Measurements from ENCODE around the gene ACOT6. TPM values are rescaled to one million over a fixed set of nuclear protein-coding genes. Genes with fewer than 3 reads are reported as not detected.
"Not testable (repeated sequence)": the region's sequence is repeated elsewhere in the genome, so short reads cannot be mapped to it uniquely, and the experiment has no call there.

ACOT6 gene
- total RNA-seq, 2 donors from 2014 or later, result not detected

DNA sequence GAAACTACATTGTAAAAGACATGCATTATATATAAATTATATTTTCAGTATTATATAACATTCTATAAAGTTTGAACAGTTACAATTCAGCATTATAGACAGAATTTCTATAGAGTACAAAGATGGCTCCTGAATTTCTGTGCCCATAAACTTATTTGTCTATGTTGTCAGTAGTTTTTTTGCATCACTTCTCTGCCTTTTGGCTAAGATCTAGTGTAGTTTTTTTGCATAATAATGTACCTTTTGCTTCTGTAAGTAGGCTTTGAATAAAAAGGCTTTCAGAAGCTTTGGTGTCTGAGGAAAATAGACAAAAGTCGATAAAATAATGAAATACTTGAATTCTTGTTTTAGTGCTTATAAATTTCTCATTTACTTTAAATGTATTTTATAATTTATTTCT is 43.5 kb downstream of the ACOT6 start:
- peaks cover 7% of the 10 kb centered on the region for H3K36me3 Mint-ChIP-seq (ENCODE audit: low read depth)
- H3K4me1 Mint-ChIP-seq, result no peaks in the 10 kb centered on the region
- H3K9me3 Mint-ChIP-seq, result no peaks in the 10 kb centered on the region
- H3K27ac Mint-ChIP-seq, result no peak overlapping the region
- no peak overlapping the region for H3K4me3 Mint-ChIP-seq
- no peaks in the 10 kb centered on the region for H3K27me3 Mint-ChIP-seq
- ATAC-seq (replicated peaks), result no peak

DNA sequence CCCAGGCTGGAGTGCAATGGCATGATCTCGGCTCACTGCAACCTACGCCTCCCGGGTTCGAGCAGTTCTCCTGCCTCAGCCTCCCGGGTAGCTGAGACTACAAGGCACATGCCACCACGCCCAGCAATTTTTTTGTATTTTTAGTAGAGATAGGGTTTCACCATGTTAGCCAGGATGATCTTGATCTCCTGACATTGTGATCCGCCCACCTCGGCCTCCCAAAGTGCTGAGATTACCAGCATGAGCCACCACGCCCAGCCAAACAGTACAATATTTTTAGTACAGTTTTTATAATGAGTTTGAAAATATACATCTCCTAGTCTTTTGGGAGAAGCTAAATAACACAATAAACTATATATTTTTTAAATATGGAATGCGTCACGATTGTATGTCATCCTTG is 46.9 kb downstream of the ACOT6 start:
- ATAC-seq (replicated peaks); H3K9me3 Mint-ChIP-seq; H3K27me3 Mint-ChIP-seq; H3K4me3 Mint-ChIP-seq; H3K4me1 Mint-ChIP-seq; H3K27ac Mint-ChIP-seq: not testable (repeated sequence)
- peaks cover 14% of the 10 kb centered on the region for H3K36me3 Mint-ChIP-seq (ENCODE audit: low read depth)

DNA sequence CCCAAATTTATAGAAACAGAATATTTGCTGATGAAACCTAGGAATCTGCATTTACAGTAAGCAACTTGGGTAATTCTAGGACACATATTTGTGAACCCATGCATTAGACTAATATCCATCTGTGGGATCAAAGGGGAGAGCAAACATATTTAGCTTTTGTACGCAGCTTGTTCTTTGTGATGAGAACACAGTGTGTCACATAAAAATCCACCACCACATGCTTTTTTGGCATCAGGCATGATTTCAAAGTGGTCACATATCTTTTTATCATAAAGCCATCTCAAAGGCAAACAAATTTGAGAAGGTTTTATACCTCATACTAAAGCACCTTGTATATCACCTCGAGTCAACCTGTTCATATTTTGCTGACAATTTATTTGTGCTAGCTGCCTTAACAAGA is 48.2 kb downstream of the ACOT6 start:
- Mint-ChIP-seq H3K9me3 (no peaks in the 10 kb centered on the region), H3K36me3 (ENCODE audit: low read depth) (peaks cover 14% of the 10 kb centered on the region), H3K27me3 (no peaks in the 10 kb centered on the region), H3K4me3 (no peak overlapping the region), H3K4me1 (no peaks in the 10 kb centered on the region), H3K27ac (no peak overlapping the region)
- ATAC-seq (replicated peaks), result no peak

DNA sequence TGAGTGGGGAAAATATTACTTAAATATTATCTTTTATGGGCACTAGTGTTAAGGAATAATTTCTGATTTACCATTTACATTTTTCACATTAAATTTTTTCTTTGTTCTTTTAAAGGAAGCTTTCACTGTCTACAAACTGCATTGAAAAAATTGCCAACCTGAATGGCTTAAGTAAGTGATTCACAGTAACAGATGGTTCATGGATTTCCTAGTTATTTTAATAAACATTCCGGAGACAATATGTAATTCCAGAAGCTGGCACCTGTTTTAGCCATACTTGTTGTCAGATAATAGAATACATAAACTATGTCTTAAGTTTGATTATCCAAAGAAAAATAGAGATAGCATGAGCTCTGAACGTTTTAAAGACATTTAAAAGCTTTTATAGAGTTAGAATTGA is 49.6 kb downstream of the ACOT6 start:
- peaks cover 14% of the 10 kb centered on the region for H3K36me3 Mint-ChIP-seq (ENCODE audit: low read depth)
- H3K4me3 Mint-ChIP-seq, result no peak overlapping the region
- no peaks in the 10 kb centered on the region for H3K27me3 Mint-ChIP-seq
- H3K4me1 Mint-ChIP-seq, result no peaks in the 10 kb centered on the region
- no peaks in the 10 kb centered on the region for H3K9me3 Mint-ChIP-seq
- ATAC-seq (replicated peaks), result no peak
- no peak overlapping the region for H3K27ac Mint-ChIP-seq

DNA sequence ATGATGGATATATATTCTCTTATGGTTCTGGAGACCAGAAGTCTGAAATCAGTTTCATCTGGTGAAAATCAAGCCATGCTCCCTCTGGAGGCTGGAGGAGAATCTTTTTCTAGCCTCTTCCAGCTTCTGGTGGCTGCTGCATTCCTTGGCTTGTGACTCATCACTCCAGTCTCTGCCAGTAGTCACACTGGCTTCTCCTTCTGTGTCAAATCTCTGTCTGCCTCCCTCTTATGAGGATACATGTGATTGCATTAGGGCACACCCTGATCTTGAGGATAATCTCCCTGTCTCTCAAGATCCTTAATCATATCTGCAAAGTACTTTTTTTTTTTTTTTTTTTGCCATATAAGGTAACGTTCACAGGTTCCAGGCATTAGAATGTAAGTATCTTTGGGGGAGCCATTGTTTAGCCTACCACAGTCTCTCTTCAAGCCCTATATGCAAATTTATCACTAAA is 50.2 kb downstream of the ACOT6 start:
- H3K27me3 Mint-ChIP-seq, result no peaks in the 10 kb centered on the region
- peaks cover 14% of the 10 kb centered on the region for H3K36me3 Mint-ChIP-seq (ENCODE audit: low read depth)
- H3K9me3 Mint-ChIP-seq, result no peaks in the 10 kb centered on the region
- no peak overlapping the region for H3K27ac Mint-ChIP-seq
- H3K4me3 Mint-ChIP-seq, result no peak overlapping the region
- no peak for ATAC-seq (replicated peaks)
- H3K4me1 Mint-ChIP-seq, result no peaks in the 10 kb centered on the region

DNA sequence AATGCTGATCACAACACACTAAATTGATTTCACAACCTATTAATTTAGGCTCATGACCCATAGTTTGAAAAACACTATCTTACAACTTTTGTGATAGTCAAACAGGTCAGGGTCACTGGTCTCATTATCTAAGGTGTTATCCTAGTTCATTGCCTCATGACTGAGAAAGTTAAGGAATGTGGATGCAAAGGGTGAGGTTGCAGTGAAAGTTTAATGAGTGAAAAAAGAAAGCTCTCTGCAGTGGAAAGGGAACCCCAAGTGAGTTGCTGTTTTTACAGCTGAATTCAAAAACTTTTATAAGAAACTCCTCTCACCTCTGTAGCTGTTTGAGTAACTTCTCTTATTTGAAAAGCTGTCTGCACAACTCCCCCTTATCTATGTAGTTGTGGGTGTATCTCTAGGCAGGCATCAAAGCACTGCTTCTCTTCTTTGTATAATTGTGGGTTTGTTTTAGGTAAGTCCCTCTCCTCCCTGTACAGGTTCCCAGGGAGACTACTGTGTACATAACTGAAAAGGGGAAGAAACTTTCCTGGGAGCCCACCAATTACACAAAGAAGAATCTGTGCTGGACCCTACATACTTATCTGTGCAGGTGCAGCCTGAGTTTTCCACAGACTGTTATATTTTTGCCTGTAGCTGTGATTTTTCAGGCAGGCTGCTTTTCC is 51.4 kb downstream of the ACOT6 start:
- peaks cover 6% of the 10 kb centered on the region for H3K36me3 Mint-ChIP-seq (ENCODE audit: low read depth)
- H3K27ac Mint-ChIP-seq, result no peak overlapping the region
- no peak for ATAC-seq (replicated peaks)
- H3K27me3 Mint-ChIP-seq, result no peaks in the 10 kb centered on the region
- no peaks in the 10 kb centered on the region for H3K9me3 Mint-ChIP-seq
- no peak overlapping the region for H3K4me3 Mint-ChIP-seq
- H3K4me1 Mint-ChIP-seq, result no peaks in the 10 kb centered on the region

DNA sequence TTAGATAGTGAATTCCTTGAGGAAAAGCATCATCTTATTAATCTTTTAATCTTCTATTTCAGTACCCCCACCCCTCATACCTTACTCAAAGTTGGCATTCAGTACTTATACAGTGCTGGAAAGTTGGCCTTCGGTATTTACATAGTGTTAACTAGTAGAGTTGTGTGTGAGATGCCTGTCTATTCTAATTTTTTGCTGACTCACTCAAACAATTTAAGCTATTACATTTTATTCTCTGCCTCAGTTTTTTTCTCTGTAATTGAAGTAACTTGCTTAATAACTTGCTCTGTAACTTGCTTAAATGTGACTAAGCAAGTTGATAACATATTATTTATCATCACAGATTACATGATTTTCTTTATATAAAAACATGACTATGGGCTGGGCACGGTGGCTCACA is 52.8 kb downstream of the ACOT6 start:
- no peak overlapping the region for H3K27ac Mint-ChIP-seq
- H3K36me3 Mint-ChIP-seq (ENCODE audit: low read depth), result peaks cover 6% of the 10 kb centered on the region
- H3K4me1 Mint-ChIP-seq, result no peaks in the 10 kb centered on the region
- no peaks in the 10 kb centered on the region for H3K9me3 Mint-ChIP-seq
- no peak overlapping the region for H3K4me3 Mint-ChIP-seq
- no peaks in the 10 kb centered on the region for H3K27me3 Mint-ChIP-seq
- no peak for ATAC-seq (replicated peaks)

DNA sequence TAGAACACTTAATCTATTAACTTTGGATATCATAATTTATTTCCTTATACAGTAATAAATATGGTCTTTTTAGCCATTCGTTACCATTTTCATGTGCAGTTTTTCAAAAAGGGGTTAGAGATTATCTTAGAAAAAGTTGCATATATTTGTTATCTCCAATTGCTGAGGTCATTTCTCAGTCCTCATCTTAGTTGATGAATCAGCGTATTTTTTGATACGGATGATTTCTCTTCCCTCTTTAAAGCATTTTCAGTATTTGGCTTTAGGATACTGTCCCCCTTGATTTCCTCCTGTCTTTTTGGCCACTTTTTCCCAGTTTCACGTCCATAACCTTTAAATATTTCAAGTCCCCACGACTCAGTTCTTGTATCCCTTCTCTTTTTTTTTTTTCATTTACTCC is 54.3 kb downstream of the ACOT6 start:
- no peak overlapping the region for H3K27ac Mint-ChIP-seq
- H3K27me3 Mint-ChIP-seq, result no peaks in the 10 kb centered on the region
- H3K9me3 Mint-ChIP-seq, result no peaks in the 10 kb centered on the region
- H3K4me3 Mint-ChIP-seq, result no peak overlapping the region
- H3K4me1 Mint-ChIP-seq, result no peaks in the 10 kb centered on the region
- no peak for ATAC-seq (replicated peaks)
- peaks cover 6% of the 10 kb centered on the region for H3K36me3 Mint-ChIP-seq (ENCODE audit: low read depth)

DNA sequence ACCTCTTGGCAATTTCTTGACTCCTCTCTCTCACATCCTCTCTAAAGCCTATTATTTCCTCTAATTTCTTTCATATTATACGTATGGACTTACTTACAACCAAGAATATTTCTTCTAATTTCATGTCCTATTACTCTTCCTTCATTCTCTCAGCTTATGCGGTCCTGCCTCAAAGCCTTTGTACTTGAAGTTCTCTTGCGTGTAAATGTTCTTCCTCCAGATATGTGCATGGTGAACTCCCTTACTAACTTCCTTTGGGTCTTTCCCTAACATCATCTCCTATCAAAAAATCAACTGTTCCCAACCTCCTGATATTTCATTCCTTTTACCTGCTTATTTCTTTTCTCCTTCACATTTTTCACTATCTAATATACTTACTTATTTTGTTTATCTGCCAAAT is 55.5 kb downstream of the ACOT6 start:
- Mint-ChIP-seq H3K4me3 (no peak overlapping the region), H3K27ac (no peak overlapping the region), H3K27me3 (no peaks in the 10 kb centered on the region), H3K9me3 (no peaks in the 10 kb centered on the region), H3K4me1 (no peaks in the 10 kb centered on the region), H3K36me3 (ENCODE audit: low read depth) (peaks cover 6% of the 10 kb centered on the region)
- no peak for ATAC-seq (replicated peaks)

Other genes with a start within 250 kb of the ACOT6 start
- 10 to 100 TPM; 45.1 to 55.0 TPM for gene NUMB, start 154.0 kb upstream of the ACOT6 start, total RNA-seq
- 10 to 100 TPM in 1 of 2 donors, 1 to 10 TPM in 1; 9.2 to 23.3 TPM for gene RIOX1, start 121.6 kb upstream of the ACOT6 start, total RNA-seq
- 1 to 10 TPM; 1.3 to 3.6 TPM for gene ACOT1, start 75.4 kb upstream of the ACOT6 start, total RNA-seq
- not detected for gene HEATR4, start 53.6 kb upstream of the ACOT6 start, total RNA-seq
- gene ACOT2, start 43.3 kb upstream of the ACOT6 start, total RNA-seq, result 10 to 100 TPM in 1 of 2 donors, 1 to 10 TPM in 1; 8.4 to 16.3 TPM
- gene ACOT4, start 20.6 kb upstream of the ACOT6 start, total RNA-seq, result 1 to 10 TPM; 1.4 to 1.8 TPM
- 1 to 10 TPM; 3.9 to 7.6 TPM for gene DNAL1, start 32.5 kb downstream of the ACOT6 start, total RNA-seq
- 10 to 100 TPM; 37.3 to 41.2 TPM for gene PNMA1, start 101.9 kb downstream of the ACOT6 start, total RNA-seq
- 10 to 100 TPM in 1 of 2 donors, 1 to 10 TPM in 1; 4.1 to 10.3 TPM for gene PTGR2, start 239.3 kb downstream of the ACOT6 start, total RNA-seq